Esophagus squamous epithelium (tissue), 4 donors: ENCODE data around the gene SLC41A1.

Source experiments
- CTCF ChIP-seq, 6 experiments: fragments of 450-650 bp in 4 of 6; fragments of 200-600 bp in 2 of 6; sonication (generic) in 2 of 6; IDR thresholded peaks; one replicate each; pipeline ENCODE4 v1.5.1; 2016 to 2019; ENCODE audit warnings: antibody characterized with exemption in 6 of 6, mild to moderate bottlenecking in 4 of 6, moderate library complexity in 4 of 6
- POLR2A ChIP-seq, 4 donors: fragments of 450-650 bp; IDR thresholded peaks; one replicate each; pipeline ENCODE4 v1.6.1; 2017; ENCODE audit warnings: antibody characterized with exemption in 4 of 4, mild to moderate bottlenecking in 4 of 4, moderate library complexity in 3 of 4

- TF ChIP-seq CTCF (IDR thresholded peaks at IDR 0.05) (no peak), POLR2A (IDR thresholded peaks at IDR 0.05) (no peak)
Measured at GRCh38 chr1:205743977-205744376, 69.0 kb downstream of the SLC41A1 start.
